ENCODE results near the gene LTBP1.

The LTBP1 gene

GRCh38 chr2:33256162-33256755 lies 309.5 kb downstream of the LTBP1 start:
- DNase-seq, result no peak

GRCh38 chr2:33258387-33258786 lies 311.6 kb downstream of the LTBP1 start:
- no peaks in the 10 kb centered on the region for H3K27me3 ChIP-seq (ENCODE audit: insufficient read depth, low read length, poor library complexity)
- no peak overlapping the region for H3K27ac ChIP-seq (ENCODE audit: low read depth, low read length)
- no peak overlapping the region for H3K4ac ChIP-seq (ENCODE audit: low read depth, low read length)
- no peak overlapping the region for H2BK15ac ChIP-seq (replicated peaks; ENCODE audit: low read depth)
- no peaks in the 10 kb centered on the region for H3K36me3 ChIP-seq (ENCODE audit: control insufficient read depth, insufficient read depth, low read length)
- no CpG with 5 or more reads among the region's 4 CpGs for WGBS (ENCODE audit: extremely low coverage, insufficient coverage, low lambda C conversion rate)
- H2BK120ac ChIP-seq (ENCODE audit: low read depth, low read length), result no peak overlapping the region
- no peak overlapping the region for H3K23ac ChIP-seq (ENCODE audit: low read length)
- H4K8ac ChIP-seq (ENCODE audit: low read depth, low read length), result no peak overlapping the region
- no peaks in the 10 kb centered on the region for H3K4me1 ChIP-seq (ENCODE audit: control insufficient read depth, low read depth, low read length)
- no peak overlapping the region for H3K18ac ChIP-seq (ENCODE audit: low read length)
- H4K5ac ChIP-seq (ENCODE audit: low read length), result no peak overlapping the region
- H3K4me3 ChIP-seq (ENCODE audit: low read length), result no peak overlapping the region
- H2AK5ac ChIP-seq (ENCODE audit: low read length), result no peak overlapping the region
- no peaks in the 10 kb centered on the region for H3K79me1 ChIP-seq (ENCODE audit: low read length)
- H2BK5ac ChIP-seq (ENCODE audit: low read length), result no peak overlapping the region
- H3K9ac ChIP-seq (ENCODE audit: low read length), result no peak overlapping the region
- H3K4me2 ChIP-seq (ENCODE audit: low read length), result no peak overlapping the region
- DNase-seq, result no peak
- H3K56ac ChIP-seq (ENCODE audit: low read length), result no peak overlapping the region
- no peaks in the 10 kb centered on the region for H3K79me2 ChIP-seq (ENCODE audit: control insufficient read depth, insufficient read depth, low read length)

More at GRCh38 chr2:33256162-33256755, 309.5 kb downstream of the LTBP1 start:
- Histone ChIP-seq H2BK15ac (replicated peaks; ENCODE audit: low read depth) (no peak overlapping the region), H3K4me3 (ENCODE audit: low read length) (no peak overlapping the region), H3K79me1 (ENCODE audit: low read length) (no peaks in the 10 kb centered on the region), H3K36me3 (ENCODE audit: control insufficient read depth, insufficient read depth, low read length) (no peaks in the 10 kb centered on the region), H3K4me2 (ENCODE audit: low read length) (no peak overlapping the region), H3K56ac (ENCODE audit: low read length) (no peak overlapping the region), H3K27ac (ENCODE audit: low read depth, low read length) (no peak overlapping the region), H3K27me3 (ENCODE audit: insufficient read depth, low read length, poor library complexity) (no peaks in the 10 kb centered on the region), H3K9ac (ENCODE audit: low read length) (no peak overlapping the region), H3K4ac (ENCODE audit: low read depth, low read length) (no peak overlapping the region), H3K4me1 (ENCODE audit: control insufficient read depth, low read depth, low read length) (no peaks in the 10 kb centered on the region), H3K79me2 (ENCODE audit: control insufficient read depth, insufficient read depth, low read length) (no peaks in the 10 kb centered on the region), H3K18ac (ENCODE audit: low read length) (no peak overlapping the region), H4K8ac (ENCODE audit: low read depth, low read length) (no peak overlapping the region), H2AK5ac (ENCODE audit: low read length) (no peak overlapping the region), H4K5ac (ENCODE audit: low read length) (no peak overlapping the region), H3K23ac (ENCODE audit: low read length) (no peak overlapping the region), H2BK5ac (ENCODE audit: low read length) (no peak overlapping the region), H2BK120ac (ENCODE audit: low read depth, low read length) (no peak overlapping the region)
- WGBS (ENCODE audit: extremely low coverage, insufficient coverage, low lambda C conversion rate), result no CpG with 5 or more reads among the region's 6 CpGs

- no peak overlapping the region for H3K56ac ChIP-seq (ENCODE audit: low read length)
- no peak overlapping the region for H2BK5ac ChIP-seq (ENCODE audit: low read length)
- no peaks in the 10 kb centered on the region for H3K79me2 ChIP-seq (ENCODE audit: control insufficient read depth, insufficient read depth, low read length)
- H3K27me3 ChIP-seq (ENCODE audit: insufficient read depth, low read length, poor library complexity), result no peaks in the 10 kb centered on the region
- H2AK5ac ChIP-seq (ENCODE audit: low read length), result no peak overlapping the region
- no peaks in the 10 kb centered on the region for H3K36me3 ChIP-seq (ENCODE audit: control insufficient read depth, insufficient read depth, low read length)
- H3K4ac ChIP-seq (ENCODE audit: low read depth, low read length), result no peak overlapping the region
- no peak overlapping the region for H3K27ac ChIP-seq (ENCODE audit: low read depth, low read length)
- DNase-seq, result no peak
- WGBS (ENCODE audit: extremely low coverage, insufficient coverage, low lambda C conversion rate), result no CpG with 5 or more reads among the region's 4 CpGs
- no peak overlapping the region for H4K5ac ChIP-seq (ENCODE audit: low read length)
- no peak overlapping the region for H2BK120ac ChIP-seq (ENCODE audit: low read depth, low read length)
- H3K18ac ChIP-seq (ENCODE audit: low read length), result no peak overlapping the region
- no peak overlapping the region for H3K4me2 ChIP-seq (ENCODE audit: low read length)
- no peak overlapping the region for H2BK15ac ChIP-seq (replicated peaks; ENCODE audit: low read depth)
- H3K23ac ChIP-seq (ENCODE audit: low read length), result no peak overlapping the region
- no peak overlapping the region for H4K8ac ChIP-seq (ENCODE audit: low read depth, low read length)
- no peaks in the 10 kb centered on the region for H3K4me1 ChIP-seq (ENCODE audit: control insufficient read depth, low read depth, low read length)
- H3K4me3 ChIP-seq (ENCODE audit: low read length), result no peak overlapping the region
- no peaks in the 10 kb centered on the region for H3K79me1 ChIP-seq (ENCODE audit: low read length)
- H3K9ac ChIP-seq (ENCODE audit: low read length), result no peak overlapping the region
These were observed 315.3 kb downstream of the LTBP1 start for GRCh38 chr2:33262097-33262496.

GRCh38 chr2:33264766-33265165 lies 318.0 kb downstream of the LTBP1 start:
- Histone ChIP-seq H3K56ac (ENCODE audit: low read length) (no peak overlapping the region), H3K4me3 (ENCODE audit: low read length) (no peak overlapping the region), H3K23ac (ENCODE audit: low read length) (no peak overlapping the region), H3K27me3 (ENCODE audit: insufficient read depth, low read length, poor library complexity) (no peaks in the 10 kb centered on the region), H3K4me2 (ENCODE audit: low read length) (no peak overlapping the region), H3K18ac (ENCODE audit: low read length) (no peak overlapping the region), H2BK5ac (ENCODE audit: low read length) (no peak overlapping the region), H3K79me1 (ENCODE audit: low read length) (no peaks in the 10 kb centered on the region), H2AK5ac (ENCODE audit: low read length) (no peak overlapping the region), H3K27ac (ENCODE audit: low read depth, low read length) (no peak overlapping the region), H3K4ac (ENCODE audit: low read depth, low read length) (no peak overlapping the region), H4K5ac (ENCODE audit: low read length) (no peak overlapping the region), H3K4me1 (ENCODE audit: control insufficient read depth, low read depth, low read length) (no peaks in the 10 kb centered on the region), H2BK120ac (ENCODE audit: low read depth, low read length) (no peak overlapping the region), H3K9ac (ENCODE audit: low read length) (no peak overlapping the region), H4K8ac (ENCODE audit: low read depth, low read length) (no peak overlapping the region), H2BK15ac (replicated peaks; ENCODE audit: low read depth) (no peak overlapping the region), H3K79me2 (ENCODE audit: control insufficient read depth, insufficient read depth, low read length) (no peaks in the 10 kb centered on the region), H3K36me3 (ENCODE audit: control insufficient read depth, insufficient read depth, low read length) (no peaks in the 10 kb centered on the region)
- no peak for DNase-seq
- WGBS (ENCODE audit: extremely low coverage, insufficient coverage, low lambda C conversion rate), result no CpG with 5 or more reads among the region's 3 CpGs

- no peak overlapping the region for H3K27ac ChIP-seq (ENCODE audit: low read depth, low read length)
- no peak overlapping the region for H3K18ac ChIP-seq (ENCODE audit: low read length)
- no peak for DNase-seq
- H3K23ac ChIP-seq (ENCODE audit: low read length), result no peak overlapping the region
- H3K36me3 ChIP-seq (ENCODE audit: control insufficient read depth, insufficient read depth, low read length), result no peaks in the 10 kb centered on the region
- no peak overlapping the region for H2AK5ac ChIP-seq (ENCODE audit: low read length)
- no peak overlapping the region for H2BK5ac ChIP-seq (ENCODE audit: low read length)
- no peak overlapping the region for H3K4me2 ChIP-seq (ENCODE audit: low read length)
- no peak overlapping the region for H3K4me3 ChIP-seq (ENCODE audit: low read length)
- no peaks in the 10 kb centered on the region for H3K79me2 ChIP-seq (ENCODE audit: control insufficient read depth, insufficient read depth, low read length)
- no peak overlapping the region for H2BK120ac ChIP-seq (ENCODE audit: low read depth, low read length)
- no peak overlapping the region for H3K4ac ChIP-seq (ENCODE audit: low read depth, low read length)
- H3K56ac ChIP-seq (ENCODE audit: low read length), result no peak overlapping the region
- no peak overlapping the region for H4K8ac ChIP-seq (ENCODE audit: low read depth, low read length)
- H3K4me1 ChIP-seq (ENCODE audit: control insufficient read depth, low read depth, low read length), result no peaks in the 10 kb centered on the region
- no peak overlapping the region for H2BK15ac ChIP-seq (replicated peaks; ENCODE audit: low read depth)
- no peak overlapping the region for H3K9ac ChIP-seq (ENCODE audit: low read length)
- no peaks in the 10 kb centered on the region for H3K79me1 ChIP-seq (ENCODE audit: low read length)
- no peaks in the 10 kb centered on the region for H3K27me3 ChIP-seq (ENCODE audit: insufficient read depth, low read length, poor library complexity)
- WGBS (ENCODE audit: extremely low coverage, insufficient coverage, low lambda C conversion rate), result no CpG with 5 or more reads among the region's 5 CpGs
- no peak overlapping the region for H4K5ac ChIP-seq (ENCODE audit: low read length)
These were observed 319.0 kb downstream of the LTBP1 start for GRCh38 chr2:33265584-33266338.

Data from mesendoderm (in vitro differentiated cells).